H1 (cell line): ENCODE data around the gene OXCT2. TPM values are rescaled to one million over a fixed set of nuclear protein-coding genes. Genes with fewer than 3 reads are reported as not detected.

ENCODE experiments used
- BCL11A ChIP-seq, 2 experiments: IDR thresholded peaks; one replicate each; pipeline ENCODE4 v1.6.1; 2011; ENCODE audit warnings: low read depth in 2 of 2, low read length in 2 of 2, mild to moderate bottlenecking in 2 of 2
- MAX ChIP-seq: IDR thresholded peaks from 2 replicates; pipeline ENCODE4 v1.6.1; 2012; ENCODE audit warnings: inconsistent platforms
- polyA plus RNA-seq, 7 experiments: library from polyadenylated mRNA; depleted of rRNA in 3 of 7; stranded (reverse) in 5 of 7; unstranded in 2 of 7; fragments of >200 nt in 5 of 7; fragments of 200-250 nt in 2 of 7; gene quantifications; 1 replicate in 5 of 7; 2 replicates in 1 of 7; 4 replicates in 1 of 7; pipeline versions ENCODE4 v1.2.1 to v1.2.3, GENCODE V29; 2011 to 2013; ENCODE audit warnings: missing spikeins in 2 of 7, mixed read lengths in 2 of 7
- total RNA-seq: library from RNA; stranded (reverse); fragmentation: NEBNext Ultra II Directional; extraction: Animal tissue kit (Norgen Biotek cat#: 25700); gene quantifications from 2 replicates; pipeline ENCODE4 v1.2.1, GENCODE V29; 2021
- TF ChIP-seq, protein P1 (sequence below), 3 experiments: IDR thresholded peaks; 1 replicate in 2 of 3; 2 replicates in 1 of 3; pipeline versions ENCODE4 v1.5.1 to v1.6.1; 2011; ENCODE audit warnings: low read length in 3 of 3, mild to moderate bottlenecking in 3 of 3, inconsistent platforms in 2 of 3, low read depth in 1 of 3, moderate library complexity in 1 of 3; ENCODE audit not compliant: insufficient read depth in 1 of 3; ENCODE audit errors: control extremely low read depth in 1 of 3

Gene OXCT2
- total and polyA plus RNA-seq, 2 of the 8 experiments (the other 6 are each of a cell fraction or from before 2014, with no cell fraction given): 2.6 to 2.9 TPM

GRCh38 chr1:39727932-39728317 lies 43.2 kb downstream of the OXCT2 start (continued):
- TF ChIP-seq, protein P1, sequence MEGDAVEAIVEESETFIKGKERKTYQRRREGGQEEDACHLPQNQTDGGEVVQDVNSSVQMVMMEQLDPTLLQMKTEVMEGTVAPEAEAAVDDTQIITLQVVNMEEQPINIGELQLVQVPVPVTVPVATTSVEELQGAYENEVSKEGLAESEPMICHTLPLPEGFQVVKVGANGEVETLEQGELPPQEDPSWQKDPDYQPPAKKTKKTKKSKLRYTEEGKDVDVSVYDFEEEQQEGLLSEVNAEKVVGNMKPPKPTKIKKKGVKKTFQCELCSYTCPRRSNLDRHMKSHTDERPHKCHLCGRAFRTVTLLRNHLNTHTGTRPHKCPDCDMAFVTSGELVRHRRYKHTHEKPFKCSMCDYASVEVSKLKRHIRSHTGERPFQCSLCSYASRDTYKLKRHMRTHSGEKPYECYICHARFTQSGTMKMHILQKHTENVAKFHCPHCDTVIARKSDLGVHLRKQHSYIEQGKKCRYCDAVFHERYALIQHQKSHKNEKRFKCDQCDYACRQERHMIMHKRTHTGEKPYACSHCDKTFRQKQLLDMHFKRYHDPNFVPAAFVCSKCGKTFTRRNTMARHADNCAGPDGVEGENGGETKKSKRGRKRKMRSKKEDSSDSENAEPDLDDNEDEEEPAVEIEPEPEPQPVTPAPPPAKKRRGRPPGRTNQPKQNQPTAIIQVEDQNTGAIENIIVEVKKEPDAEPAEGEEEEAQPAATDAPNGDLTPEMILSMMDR (IDR thresholded peaks at IDR 0.05; ENCODE audit: control extremely low read depth in 1 of 3, insufficient read depth in 1 of 3, low read depth in 1 of 3, low read length in 3 of 3): no peak
- TF ChIP-seq BCL11A (IDR thresholded peaks at IDR 0.05; ENCODE audit: low read depth in 2 of 2, low read length in 2 of 2) (no peak), MAX (no peak)
